ENCODE data around the gene CHD6. TPM values are rescaled to one million over a fixed set of nuclear protein-coding genes. Genes with fewer than 3 reads are reported as not detected.

The CHD6 gene
- total and polyA plus RNA-seq, 4 donors: 3.3 to 23.4 (median 18.2) TPM

GRCh38 chr20:41638456-41638855 is 20.3 kb upstream of the CHD6 start:
- no peak for DNase-seq (ENCODE audit: low spot score)
- 90% methylated on average over 1 of the region's 1 CpG for WGBS
- Histone ChIP-seq H3K4me1 (ENCODE audit: control insufficient read depth in 4 of 4, insufficient read depth in 4 of 4, low read length in 3 of 4) (no peaks in the 10 kb centered on the region), H3K9me3 (ENCODE audit: control insufficient read depth in 4 of 4, low read length in 3 of 4) (no peaks in the 10 kb centered on the region), H3K36me3 (ENCODE audit: control insufficient read depth in 4 of 4, insufficient read depth in 3 of 4, low read depth in 1 of 4, low read length in 3 of 4) (no peaks in the 10 kb centered on the region), H3K9ac (ENCODE audit: low read depth in 1 of 2, low read length in 2 of 2) (no peak overlapping the region), H3K27me3 (ENCODE audit: control insufficient read depth in 4 of 4, insufficient read depth in 4 of 4, low read length in 3 of 4) (no peaks in the 10 kb centered on the region), H3K27ac (ENCODE audit: low read depth in 1 of 2, low read length in 2 of 2) (no peak overlapping the region), H3K4me3 (ENCODE audit: low read depth in 1 of 3, low read length in 3 of 3) (no peak overlapping the region)
- TF ChIP-seq FOXA1 (IDR thresholded peaks at IDR 0.05) (no peak), GABPA (IDR thresholded peaks at IDR 0.05 in 1 of 2, conservative IDR thresholded peaks at IDR 0.05 in 1 of 2) (no peak), FOXA2 (IDR thresholded peaks at IDR 0.05) (no peak), YY1 (IDR thresholded peaks at IDR 0.05) (no peak), HNF4A (conservative IDR thresholded peaks at IDR 0.05) (no peak), EGR1 (IDR thresholded peaks at IDR 0.05; ENCODE audit: low read depth in 2 of 2) (no peak), ATF3 (IDR thresholded peaks at IDR 0.05) (no peak), RXRA (IDR thresholded peaks at IDR 0.05) (no peak), HNF4G (IDR thresholded peaks at IDR 0.05) (no peak), MAX (IDR thresholded peaks at IDR 0.05) (no peak), RAD21 (IDR thresholded peaks at IDR 0.05) (no peak), TAF1 (conservative IDR thresholded peaks at IDR 0.05) (no peak), SP1 (IDR thresholded peaks at IDR 0.05) (no peak), JUND (IDR thresholded peaks at IDR 0.05) (no peak), REST (IDR thresholded peaks at IDR 0.05) (no peak)
- TF ChIP-seq, protein P1, sequence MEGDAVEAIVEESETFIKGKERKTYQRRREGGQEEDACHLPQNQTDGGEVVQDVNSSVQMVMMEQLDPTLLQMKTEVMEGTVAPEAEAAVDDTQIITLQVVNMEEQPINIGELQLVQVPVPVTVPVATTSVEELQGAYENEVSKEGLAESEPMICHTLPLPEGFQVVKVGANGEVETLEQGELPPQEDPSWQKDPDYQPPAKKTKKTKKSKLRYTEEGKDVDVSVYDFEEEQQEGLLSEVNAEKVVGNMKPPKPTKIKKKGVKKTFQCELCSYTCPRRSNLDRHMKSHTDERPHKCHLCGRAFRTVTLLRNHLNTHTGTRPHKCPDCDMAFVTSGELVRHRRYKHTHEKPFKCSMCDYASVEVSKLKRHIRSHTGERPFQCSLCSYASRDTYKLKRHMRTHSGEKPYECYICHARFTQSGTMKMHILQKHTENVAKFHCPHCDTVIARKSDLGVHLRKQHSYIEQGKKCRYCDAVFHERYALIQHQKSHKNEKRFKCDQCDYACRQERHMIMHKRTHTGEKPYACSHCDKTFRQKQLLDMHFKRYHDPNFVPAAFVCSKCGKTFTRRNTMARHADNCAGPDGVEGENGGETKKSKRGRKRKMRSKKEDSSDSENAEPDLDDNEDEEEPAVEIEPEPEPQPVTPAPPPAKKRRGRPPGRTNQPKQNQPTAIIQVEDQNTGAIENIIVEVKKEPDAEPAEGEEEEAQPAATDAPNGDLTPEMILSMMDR (IDR thresholded peaks at IDR 0.05; ENCODE audit: low read depth, low read length, missing input control): no peak
- TF ChIP-seq, protein P2, sequence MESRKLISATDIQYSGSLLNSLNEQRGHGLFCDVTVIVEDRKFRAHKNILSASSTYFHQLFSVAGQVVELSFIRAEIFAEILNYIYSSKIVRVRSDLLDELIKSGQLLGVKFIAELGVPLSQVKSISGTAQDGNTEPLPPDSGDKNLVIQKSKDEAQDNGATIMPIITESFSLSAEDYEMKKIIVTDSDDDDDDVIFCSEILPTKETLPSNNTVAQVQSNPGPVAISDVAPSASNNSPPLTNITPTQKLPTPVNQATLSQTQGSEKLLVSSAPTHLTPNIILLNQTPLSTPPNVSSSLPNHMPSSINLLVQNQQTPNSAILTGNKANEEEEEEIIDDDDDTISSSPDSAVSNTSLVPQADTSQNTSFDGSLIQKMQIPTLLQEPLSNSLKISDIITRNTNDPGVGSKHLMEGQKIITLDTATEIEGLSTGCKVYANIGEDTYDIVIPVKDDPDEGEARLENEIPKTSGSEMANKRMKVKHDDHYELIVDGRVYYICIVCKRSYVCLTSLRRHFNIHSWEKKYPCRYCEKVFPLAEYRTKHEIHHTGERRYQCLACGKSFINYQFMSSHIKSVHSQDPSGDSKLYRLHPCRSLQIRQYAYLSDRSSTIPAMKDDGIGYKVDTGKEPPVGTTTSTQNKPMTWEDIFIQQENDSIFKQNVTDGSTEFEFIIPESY (IDR thresholded peaks at IDR 0.05): no peak

DNA sequence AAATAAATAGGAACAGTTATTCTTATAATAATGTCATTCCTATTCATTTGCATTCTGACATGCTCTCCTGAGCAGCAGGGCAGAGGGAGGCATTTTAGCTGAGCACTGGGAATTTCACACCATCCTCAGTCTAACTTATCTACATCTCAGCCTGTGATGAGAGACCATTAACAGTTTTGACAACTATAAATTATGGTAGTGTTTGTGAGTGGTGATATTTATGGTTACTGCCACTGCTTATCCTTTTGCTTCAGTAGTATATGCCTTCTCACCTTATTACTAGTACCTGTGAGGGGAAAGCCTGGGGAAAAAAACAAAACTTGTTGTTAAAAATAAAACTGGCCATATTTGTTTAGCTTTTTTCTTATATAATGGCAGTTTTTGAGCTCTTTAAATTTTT is 17.0 kb upstream of the CHD6 start:
- no peaks in the 10 kb centered on the region for H3K4me1 ChIP-seq (ENCODE audit: control insufficient read depth in 4 of 4, insufficient read depth in 4 of 4, low read length in 3 of 4)
- H3K4me3 ChIP-seq (ENCODE audit: low read depth in 1 of 3, low read length in 3 of 3): no peak overlapping the region
- no peak overlapping the region for H3K9ac ChIP-seq (ENCODE audit: low read depth in 1 of 2, low read length in 2 of 2)
- TF ChIP-seq REST (IDR thresholded peaks at IDR 0.05) (no peak), FOXA1 (IDR thresholded peaks at IDR 0.05) (no peak), MAX (IDR thresholded peaks at IDR 0.05) (no peak), SP1 (IDR thresholded peaks at IDR 0.05) (no peak), RAD21 (IDR thresholded peaks at IDR 0.05) (no peak), HNF4A (conservative IDR thresholded peaks at IDR 0.05) (no peak), TAF1 (conservative IDR thresholded peaks at IDR 0.05) (no peak), ATF3 (IDR thresholded peaks at IDR 0.05) (no peak)
- TF ChIP-seq, protein P1 (IDR thresholded peaks at IDR 0.05; ENCODE audit: low read depth, low read length, missing input control): no peak
- no peaks in the 10 kb centered on the region for H3K36me3 ChIP-seq (ENCODE audit: control insufficient read depth in 4 of 4, insufficient read depth in 3 of 4, low read depth in 1 of 4, low read length in 3 of 4)
- H3K9me3 ChIP-seq (ENCODE audit: control insufficient read depth in 4 of 4, low read length in 3 of 4): no peaks in the 10 kb centered on the region
- no peak for DNase-seq (ENCODE audit: low spot score)
- H3K27ac ChIP-seq (ENCODE audit: low read depth in 1 of 2, low read length in 2 of 2): no peak overlapping the region
- H3K27me3 ChIP-seq (ENCODE audit: control insufficient read depth in 4 of 4, insufficient read depth in 4 of 4, low read length in 3 of 4): no peaks in the 10 kb centered on the region

Data from liver (tissue), 9 donors.